IMR-90 (cell line): ENCODE measurements around the gene MYO5A. TPM values are rescaled to one million over a fixed set of nuclear protein-coding genes. Genes with fewer than 3 reads are reported as not detected.
A peak's percentile ranks its signal among the peaks of the same experiment; 100 is the strongest.

ENCODE experiments used
- ATAC-seq: fragments of 200-7000 bp; cut with Tn5 transposase; 2 replicates; pipeline ENCODE4 v1.9.1; 2020; ENCODE audit warnings: low read depth, mild to moderate bottlenecking, moderate library complexity
- BruUV-seq: library from RNA; stranded (reverse); fragments of 400-500 nt; replicated peaks from 2 replicates; lab custom pipeline; 2021; lab: Mats Ljungman, UMichigan
- CTCF ChIA-PET: fragments of 300-600 bp; formaldehyde crosslinking; extraction: SDS; loops from one replicate; lab custom pipeline; 2021; ENCODE audit warnings: antibody characterized with exemption; lab: Yijun Ruan, JAX
- POLR2A ChIA-PET: fragments of 300-600 bp; sonication (Branson Sonifier 250); formaldehyde crosslinking; loops from one replicate; lab custom pipeline; 2022; ENCODE audit warnings: antibody characterized with exemption; ENCODE audit not compliant: unreplicated experiment; lab: Charles Lee
- DNase-seq: peaks from one replicate; pipeline ENCODE4 v3.0.0; 2013
- H2AFZ ChIP-seq: replicated peaks from 2 replicates; pipeline ENCODE3; 2013; ENCODE audit warnings: low read length, mild to moderate bottlenecking; ENCODE audit not compliant: poor library complexity
- H2AK5ac ChIP-seq: 2 replicates; pipeline ENCODE4 v1.6.1; 2013; ENCODE audit warnings: low read depth, low read length, inconsistent platforms
- H2AK9ac ChIP-seq: replicated peaks from 2 replicates; pipeline ENCODE3; 2013; ENCODE audit warnings: mild to moderate bottlenecking, low read depth, low read length, moderate library complexity; ENCODE audit not compliant: poor library complexity
- H2BK120ac ChIP-seq: 2 replicates; pipeline ENCODE4 v1.6.1; 2013; ENCODE audit warnings: low read depth, low read length, inconsistent platforms
- H2BK15ac ChIP-seq: 3 replicates; pipeline ENCODE4 v1.6.1; 2013; ENCODE audit warnings: low read depth, low read length, inconsistent platforms
- H2BK20ac ChIP-seq: 2 replicates; pipeline ENCODE4 v1.6.1; 2013; ENCODE audit warnings: low read depth, mild to moderate bottlenecking, inconsistent platforms, low read length, moderate library complexity
- H2BK5ac ChIP-seq: 2 replicates; pipeline ENCODE4 v1.6.1; 2013; ENCODE audit warnings: mild to moderate bottlenecking, low read depth, low read length, inconsistent platforms; ENCODE audit not compliant: poor library complexity, severe bottlenecking
- H3K14ac ChIP-seq: replicated peaks from 2 replicates; pipeline ENCODE4 v1.6.1; 2013; ENCODE audit warnings: low read depth, low read length, inconsistent platforms
- H3K18ac ChIP-seq: 2 replicates; pipeline ENCODE4 v1.6.1; 2013; ENCODE audit warnings: low read depth, low read length, control low read depth
- H3K23ac ChIP-seq: 2 replicates; pipeline ENCODE4 v1.6.1; 2013; ENCODE audit warnings: low read depth, low read length, inconsistent platforms
- H3K27ac ChIP-seq: 2 replicates; pipeline ENCODE4 v1.5.1; 2013; ENCODE audit warnings: mild to moderate bottlenecking, control low read depth, low read length; ENCODE audit not compliant: insufficient read depth
- H3K27me3 ChIP-seq: 2 replicates; pipeline ENCODE4 v1.6.1; 2013; ENCODE audit warnings: low read length; ENCODE audit not compliant: control insufficient read depth, insufficient read depth
- H3K36me3 ChIP-seq: 2 replicates; pipeline ENCODE4 v1.6.1; 2013; ENCODE audit warnings: low read length, mixed read lengths; ENCODE audit not compliant: control insufficient read depth, insufficient read depth
- H3K4ac ChIP-seq: 2 replicates; pipeline ENCODE4 v1.6.1; 2013; ENCODE audit warnings: low read depth, low read length, inconsistent platforms
- H3K4me1 ChIP-seq: 2 replicates; pipeline ENCODE4 v1.6.1; 2013; ENCODE audit warnings: low read length, mixed read lengths; ENCODE audit not compliant: control insufficient read depth, insufficient read depth
- H3K4me2 ChIP-seq: 2 replicates; pipeline ENCODE4 v1.6.1; 2013; ENCODE audit warnings: low read depth, mild to moderate bottlenecking, control low read depth, low read length, moderate library complexity
- H3K4me3 ChIP-seq: 2 replicates; pipeline ENCODE4 v1.5.1; 2013; ENCODE audit warnings: low read depth, mild to moderate bottlenecking, control low read depth, low read length, moderate library complexity; ENCODE audit not compliant: insufficient read depth
- H3K56ac ChIP-seq: 2 replicates; pipeline ENCODE4 v1.6.1; 2013; ENCODE audit warnings: low read length, inconsistent platforms; ENCODE audit not compliant: insufficient read depth; ENCODE audit errors: extremely low read depth
- H3K79me1 ChIP-seq, 2 experiments: 2 replicates each; pipeline ENCODE4 v1.6.1; 2013; ENCODE audit warnings: low read length in 2 of 2, inconsistent platforms in 1 of 2, low read depth in 1 of 2
- H3K9ac ChIP-seq: 2 replicates; pipeline ENCODE4 v1.6.1; 2013; ENCODE audit warnings: low read depth, low read length, control low read depth
- H3K9me1 ChIP-seq: 2 replicates; pipeline ENCODE4 v1.6.1; 2013; ENCODE audit warnings: low read length, inconsistent platforms; ENCODE audit not compliant: insufficient read depth
- H3K9me3 ChIP-seq: 2 replicates; pipeline ENCODE4 v1.6.1; 2013; ENCODE audit warnings: low read length; ENCODE audit not compliant: control insufficient read depth, insufficient read depth
- H4K20me1 ChIP-seq: 2 replicates; pipeline ENCODE4 v1.6.1; 2013; ENCODE audit warnings: low read length, inconsistent platforms; ENCODE audit not compliant: insufficient read depth
- H4K5ac ChIP-seq: 2 replicates; pipeline ENCODE4 v1.6.1; 2013; ENCODE audit warnings: mild to moderate bottlenecking, low read depth, low read length, control low read depth
- H4K8ac ChIP-seq, 2 experiments: 2 replicates each; pipeline ENCODE4 v1.6.1; 2013; ENCODE audit warnings: low read depth in 2 of 2, low read length in 2 of 2, control low read depth in 1 of 2, inconsistent platforms in 1 of 2
- H4K91ac ChIP-seq: 2 replicates; pipeline ENCODE4 v1.6.1; 2013; ENCODE audit warnings: low read depth, low read length, inconsistent platforms; ENCODE audit not compliant: insufficient read depth
- CEBPB ChIP-seq: IDR thresholded peaks from 2 replicates; pipeline ENCODE4 v1.6.1; 2012; ENCODE audit warnings: low read depth, low read length, improper control_type of control experiment
- FOS ChIP-seq: fragments of 150-350 bp; IDR thresholded peaks from 2 replicates; pipeline ENCODE4 v1.6.1; 2016; ENCODE audit warnings: low read depth, low read length
- MAFK ChIP-seq: IDR thresholded peaks from 2 replicates; pipeline ENCODE4 v1.6.1; 2012; ENCODE audit warnings: low read depth, low read length, improper control_type of control experiment
- MAZ ChIP-seq: IDR thresholded peaks from 2 replicates; pipeline ENCODE4 v1.6.1; 2012; ENCODE audit warnings: low read depth, mild to moderate bottlenecking, low read length, improper control_type of control experiment, moderate library complexity, borderline replicate concordance
- MXI1 ChIP-seq: IDR thresholded peaks from 2 replicates; pipeline ENCODE4 v1.6.1; 2012; ENCODE audit warnings: low read depth, mild to moderate bottlenecking, low read length, moderate library complexity, borderline replicate concordance
- RCOR1 ChIP-seq: IDR thresholded peaks from 2 replicates; pipeline ENCODE4 v1.6.1; 2012; ENCODE audit warnings: mild to moderate bottlenecking, low read length, improper control_type of control experiment; ENCODE audit not compliant: insufficient replicate concordance
- SMC3 ChIP-seq: fragments of 150-350 bp; IDR thresholded peaks from 2 replicates; pipeline ENCODE4 v1.6.1; 2016; ENCODE audit warnings: low read depth, mild to moderate bottlenecking, antibody characterized with exemption, low read length, moderate library complexity
- WGBS, 2 experiments: methylation state at CpG; one replicate each; pipeline versions ENCODE4 v1.1.5 to v1.1.7; 2013; ENCODE audit warnings: missing lambda C conversion rate in 2 of 2; ENCODE audit not compliant: insufficient read length in 1 of 2; ENCODE audit errors: extremely low coverage in 2 of 2; 5-methylcytosine and 5-hydroxymethylcytosine counted together
- dilution Hi-C: fragments of 300-500 bp; cut with HindIII; formaldehyde crosslinking; loops from one replicate; pipeline ENCODE4 v1.14.3; 2018; ENCODE audit warnings: low sequenced_read_pairs; ENCODE audit not compliant: unreplicated experiment
- in situ Hi-C: fragments of 300-500 bp; cut with MboI; formaldehyde crosslinking; loops from 3 replicates; pipeline ENCODE4 v1.14.3; 2019; ENCODE audit warnings: low sequenced_read_pairs, inconsistent platforms, mixed read lengths
- intact Hi-C: fragments of 100-400 bp; cut with micrococcal nuclease; formaldehyde crosslinking; loops from 2 replicates; pipeline ENCODE4 v1.10.0; 2022
- polyA plus RNA-seq, 3 experiments: library from polyadenylated mRNA; depleted of rRNA; stranded (reverse); fragments of >200 nt; gene quantifications; 2 replicates each; pipeline ENCODE4 v1.2.3, GENCODE V29; 2012; ENCODE audit warnings: low replicate concordance in 1 of 3
- total RNA-seq: library from RNA; depleted of rRNA; stranded (reverse); fragments of >200 nt; gene quantifications from 2 replicates; pipeline ENCODE4 v1.2.3, GENCODE V29; 2012
- TF ChIP-seq, protein P1 (sequence below): fragments of 150-350 bp; IDR thresholded peaks from 2 replicates; pipeline ENCODE4 v1.6.1; 2017; ENCODE audit warnings: mild to moderate bottlenecking, antibody characterized with exemption, low read length, low read depth

The MYO5A gene
- total and polyA plus RNA-seq, 2 of the 4 experiments (the other 2 are of a cell fraction) = 19.4 to 69.2 TPM

DNA sequence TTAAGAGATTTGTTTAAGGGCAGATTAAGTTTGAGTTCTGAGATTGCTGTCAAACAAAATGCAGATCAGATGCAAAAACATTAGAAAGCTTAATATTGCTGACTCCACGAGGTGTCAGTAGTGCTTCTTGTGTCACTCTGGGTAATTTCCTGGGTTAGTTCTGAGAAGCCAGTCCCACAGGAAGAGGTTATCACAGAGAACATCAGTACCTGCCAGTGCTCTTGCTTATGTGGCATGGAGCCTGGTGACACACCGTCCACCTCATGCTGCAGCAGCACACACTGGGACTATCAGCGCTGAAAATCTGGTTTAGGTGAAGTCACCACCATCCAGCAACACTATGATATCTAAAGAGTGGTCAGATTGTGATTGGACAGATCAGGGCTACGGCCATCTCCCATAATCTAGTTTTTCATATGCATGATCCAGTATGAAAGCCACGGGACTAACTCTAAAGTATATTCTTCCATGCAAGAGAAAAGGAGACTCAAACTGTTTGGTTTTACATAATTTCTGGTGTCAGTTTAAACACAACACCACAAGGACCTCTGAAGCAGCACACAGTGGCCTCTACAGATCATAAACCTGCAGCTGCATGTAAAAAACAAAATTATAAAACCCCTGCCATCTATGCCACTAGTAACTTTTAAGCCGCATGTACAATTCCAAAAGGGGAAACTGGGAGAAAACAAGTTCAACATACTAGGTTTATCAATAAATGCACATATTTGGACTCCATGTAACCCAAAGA, 197.0 kb downstream of the MYO5A start (continued):
- peak; percentile 51 for TF ChIP-seq SMC3

DNA sequence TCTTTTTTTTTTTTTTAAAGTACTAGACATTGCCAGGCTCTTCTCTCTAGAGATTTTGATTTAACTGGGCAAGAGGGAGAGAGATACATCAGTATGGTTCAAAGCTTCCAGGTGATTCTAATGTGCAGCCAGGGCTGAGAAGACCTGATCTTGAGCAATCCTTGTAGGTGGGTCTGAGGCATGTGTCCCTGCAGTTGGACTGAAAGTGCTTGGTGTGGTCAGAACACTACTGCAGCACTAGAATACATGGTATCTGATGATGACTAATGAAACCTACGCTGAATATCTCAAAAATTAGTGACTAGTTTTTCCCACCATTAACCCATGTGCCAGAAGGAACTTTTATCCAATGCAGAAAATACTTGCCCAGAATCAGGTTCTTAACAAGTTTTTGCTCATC, 198.7 kb downstream of the MYO5A start:
- no peak overlapping the region for H2BK20ac ChIP-seq
- H2AFZ ChIP-seq = no peak overlapping the region
- in situ Hi-C loops (loop anchor here (10.0 kb wide), 1 partner anchor 405 kb away; no protein-coding TSS in a partner anchor), intact Hi-C loops (loop anchor here (5.0 kb wide), 2 partner anchors 237 to 402 kb away; partner anchors contain the start of gene ARPP19), dilution Hi-C loops (no loop called here)
- H2BK120ac ChIP-seq = no peak overlapping the region
- WGBS, 2 experiments = no CpG with 5 or more reads among the region's 1 CpG
- no peak overlapping the region for H3K4me2 ChIP-seq
- H4K5ac ChIP-seq = no peak overlapping the region
- H2AK9ac ChIP-seq = no peak overlapping the region
- no peaks in the 10 kb centered on the region for H3K27me3 ChIP-seq
- DNase-seq (no peak), ATAC-seq (no peak)
- no peak overlapping the region for H3K4ac ChIP-seq
- no peak overlapping the region for H3K56ac ChIP-seq
- H3K79me1 ChIP-seq = no peaks in the 10 kb centered on the region
- no peaks in the 10 kb centered on the region; the same call in 1 of the 2 replicates for H4K20me1 ChIP-seq
- H3K9me3 ChIP-seq = no peaks in the 10 kb centered on the region
- H3K27ac ChIP-seq = no peak overlapping the region
- H3K4me1 ChIP-seq = peaks cover 4% of the 10 kb centered on the region; the same call in 1 of the 2 replicates
- H3K23ac ChIP-seq = no peak overlapping the region
- no peak overlapping the region for H2BK15ac ChIP-seq
- no peak overlapping the region for H4K8ac ChIP-seq
- no peak overlapping the region for H3K14ac ChIP-seq
- CTCF ChIA-PET = interaction anchor here (0.5 to 0.6 kb wide), 3 partner anchors 67 to 299 kb away, joined by 3 read pairs; no protein-coding TSS in a partner anchor
- TF ChIP-seq MXI1 (no peak), SMC3 (no peak), MAFK (no peak), CEBPB (no peak), FOS (no peak), RCOR1 (no peak), MAZ (no peak)
- TF ChIP-seq, protein P1, sequence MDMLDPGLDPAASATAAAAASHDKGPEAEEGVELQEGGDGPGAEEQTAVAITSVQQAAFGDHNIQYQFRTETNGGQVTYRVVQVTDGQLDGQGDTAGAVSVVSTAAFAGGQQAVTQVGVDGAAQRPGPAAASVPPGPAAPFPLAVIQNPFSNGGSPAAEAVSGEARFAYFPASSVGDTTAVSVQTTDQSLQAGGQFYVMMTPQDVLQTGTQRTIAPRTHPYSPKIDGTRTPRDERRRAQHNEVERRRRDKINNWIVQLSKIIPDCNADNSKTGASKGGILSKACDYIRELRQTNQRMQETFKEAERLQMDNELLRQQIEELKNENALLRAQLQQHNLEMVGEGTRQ = no peak
- H3K4me3 ChIP-seq = no peak overlapping the region
- peaks cover 6% of the 10 kb centered on the region for H3K9me1 ChIP-seq
- POLR2A ChIA-PET = no interaction called here
- no peak overlapping the region for H3K9ac ChIP-seq
- H3K36me3 ChIP-seq = peaks cover 4% of the 10 kb centered on the region
- H4K91ac ChIP-seq = no peak overlapping the region
- H2BK5ac ChIP-seq = no peak overlapping the region
- no peak overlapping the region for H2AK5ac ChIP-seq
- no peak overlapping the region for H3K18ac ChIP-seq
- no TSS peak for BruUV-seq
